Effector memory CD4-positive, alpha-beta T cell (primary cell): ENCODE data around the gene SH3GLB1.

Source experiments
- DNase-seq, 3 donors: peaks; one replicate each; pipeline ENCODE4 v3.0.0-alpha.2; 2020
- H3K27ac ChIP-seq: 2 replicates; pipeline ENCODE4 v1.7.0; 2013; ENCODE audit warnings: mild to moderate bottlenecking, low read length, moderate library complexity; ENCODE audit not compliant: insufficient read depth, poor library complexity, severe bottlenecking
- H3K27me3 ChIP-seq: replicated peaks from 2 replicates; pipeline ENCODE4 v1.7.0; 2013; ENCODE audit warnings: mild to moderate bottlenecking, low read length; ENCODE audit not compliant: insufficient read depth, control insufficient read depth, poor library complexity, severe bottlenecking
- H3K36me3 ChIP-seq: 2 replicates; pipeline ENCODE4 v1.7.0; 2013; ENCODE audit warnings: mild to moderate bottlenecking, low read length, moderate library complexity; ENCODE audit not compliant: control insufficient read depth, insufficient read depth
- H3K4me1 ChIP-seq: 2 replicates; pipeline ENCODE4 v1.7.0; 2013; ENCODE audit warnings: low read length, mild to moderate bottlenecking; ENCODE audit not compliant: control insufficient read depth, insufficient read depth, poor library complexity, severe bottlenecking
- H3K4me3 ChIP-seq: 2 replicates; pipeline ENCODE4 v1.7.0; 2013; ENCODE audit warnings: low read length, low read depth, mild to moderate bottlenecking; ENCODE audit not compliant: insufficient read depth, poor library complexity, severe bottlenecking
- H3K9me3 ChIP-seq: 2 replicates; pipeline ENCODE4 v1.7.0; 2013; ENCODE audit warnings: mild to moderate bottlenecking, low read length, moderate library complexity; ENCODE audit not compliant: control insufficient read depth

The SH3GLB1 gene

GRCh38 chr1:86768554-86768953 is 64.2 kb downstream of the SH3GLB1 start:
- H3K36me3 ChIP-seq: no peaks in the 10 kb centered on the region
- DNase-seq: no peak
- H3K27me3 ChIP-seq: no peaks in the 10 kb centered on the region
- no peaks in the 10 kb centered on the region for H3K4me1 ChIP-seq
- H3K9me3 ChIP-seq: no peaks in the 10 kb centered on the region
- H3K27ac ChIP-seq: no peak overlapping the region
- H3K4me3 ChIP-seq: no peak overlapping the region

GRCh38 chr1:86769065-86769464 is 64.7 kb downstream of the SH3GLB1 start:
- no peak overlapping the region for H3K27ac ChIP-seq
- no peak overlapping the region for H3K4me3 ChIP-seq
- H3K36me3 ChIP-seq: no peaks in the 10 kb centered on the region
- no peak for DNase-seq
- H3K27me3 ChIP-seq: no peaks in the 10 kb centered on the region
- H3K9me3 ChIP-seq: no peaks in the 10 kb centered on the region
- no peaks in the 10 kb centered on the region for H3K4me1 ChIP-seq

- Histone ChIP-seq H3K27ac (no peak overlapping the region), H3K4me3 (no peak overlapping the region)
Measured at GRCh38 chr1:86773341-86774288, 69.2 kb downstream of the SH3GLB1 start.

GRCh38 chr1:86774305-86775295 is 70.2 kb downstream of the SH3GLB1 start:
- no peak overlapping the region for H3K4me3 ChIP-seq
- no peak for DNase-seq
- H3K27ac ChIP-seq: no peak overlapping the region
- no peaks in the 10 kb centered on the region for H3K9me3 ChIP-seq
- no peaks in the 10 kb centered on the region for H3K27me3 ChIP-seq
- no peaks in the 10 kb centered on the region for H3K4me1 ChIP-seq
- no peaks in the 10 kb centered on the region for H3K36me3 ChIP-seq

More at GRCh38 chr1:86773341-86774288, 69.2 kb downstream of the SH3GLB1 start:
- no peaks in the 10 kb centered on the region for H3K9me3 ChIP-seq
- DNase-seq: no peak
- H3K4me1 ChIP-seq: no peaks in the 10 kb centered on the region
- H3K36me3 ChIP-seq: no peaks in the 10 kb centered on the region
- H3K27me3 ChIP-seq: no peaks in the 10 kb centered on the region

GRCh38 chr1:86775395-86775794 is 71.0 kb downstream of the SH3GLB1 start:
- H3K27ac ChIP-seq: no peak overlapping the region
- no peak for DNase-seq
- no peaks in the 10 kb centered on the region for H3K36me3 ChIP-seq
- no peak overlapping the region for H3K4me3 ChIP-seq
- no peaks in the 10 kb centered on the region for H3K4me1 ChIP-seq
- H3K27me3 ChIP-seq: no peaks in the 10 kb centered on the region
- no peaks in the 10 kb centered on the region for H3K9me3 ChIP-seq

GRCh38 chr1:86776108-86776507 is 71.7 kb downstream of the SH3GLB1 start:
- Histone ChIP-seq H3K27ac (no peak overlapping the region), H3K36me3 (no peaks in the 10 kb centered on the region), H3K9me3 (no peaks in the 10 kb centered on the region), H3K27me3 (no peaks in the 10 kb centered on the region), H3K4me3 (no peak overlapping the region), H3K4me1 (no peaks in the 10 kb centered on the region)
- no peak for DNase-seq

GRCh38 chr1:86778569-86779239 is 74.3 kb downstream of the SH3GLB1 start:
- H3K27ac ChIP-seq: no peak overlapping the region
- H3K9me3 ChIP-seq: no peaks in the 10 kb centered on the region
- no peaks in the 10 kb centered on the region for H3K27me3 ChIP-seq
- H3K4me1 ChIP-seq: no peaks in the 10 kb centered on the region
- no peaks in the 10 kb centered on the region for H3K36me3 ChIP-seq
- no peak overlapping the region for H3K4me3 ChIP-seq
- DNase-seq: no peak

- Histone ChIP-seq H3K27ac (no peak overlapping the region), H3K9me3 (no peaks in the 10 kb centered on the region), H3K36me3 (no peaks in the 10 kb centered on the region), H3K27me3 (no peaks in the 10 kb centered on the region), H3K4me3 (no peak overlapping the region), H3K4me1 (no peaks in the 10 kb centered on the region)
- no peak for DNase-seq
Measured at GRCh38 chr1:86779308-86780191, 75.2 kb downstream of the SH3GLB1 start.

GRCh38 chr1:86782482-86782881 is 78.1 kb downstream of the SH3GLB1 start:
- H3K27ac ChIP-seq: no peak overlapping the region
- no peaks in the 10 kb centered on the region for H3K27me3 ChIP-seq
- DNase-seq: no peak

More at GRCh38 chr1:86782482-86782881, 78.1 kb downstream of the SH3GLB1 start:
- Histone ChIP-seq H3K4me1 (no peaks in the 10 kb centered on the region), H3K36me3 (no peaks in the 10 kb centered on the region), H3K4me3 (no peak overlapping the region), H3K9me3 (no peaks in the 10 kb centered on the region)
